A549 (cell line): ENCODE data around the gene ZNF37A. TPM values are rescaled to one million over a fixed set of nuclear protein-coding genes. Genes with fewer than 3 reads are reported as not detected.

Source experiments
- ATAC-seq, 2 experiments: fragments of 200-7000 bp in 1 of 2; fragments of >200 bp in 1 of 2; cut with Nextera tagmentation in 1 of 2; cut with Tn5 transposase in 1 of 2; 3 replicates each; pipeline versions ENCODE4 v1.8.0 to v1.9.1; 2018 to 2020; ENCODE audit warnings: mild to moderate bottlenecking in 1 of 2, moderate library complexity in 1 of 2
- CTCF ChIA-PET: fragments of 300-600 bp; sonication (Branson Sonifier 250); formaldehyde crosslinking; extraction: SDS; loops from one replicate; lab custom pipeline; 2021; ENCODE audit warnings: antibody characterized with exemption, inconsistent platforms; lab: Yijun Ruan, JAX
- POLR2A ChIA-PET: fragments of 350-600 bp; formaldehyde crosslinking; extraction: SDS; loops from one replicate; lab custom pipeline; 2021; ENCODE audit warnings: antibody characterized with exemption, inconsistent platforms; lab: Yijun Ruan, JAX
- DNase-seq, 2 experiments: peaks; one replicate each; pipeline versions ENCODE4 v3.0.0 to v3.0.0-alpha.2; 2011 to 2016; ENCODE audit warnings: low read depth in 1 of 2, low spot score in 1 of 2
- FAIRE-seq: peaks from 2 replicates; lab custom pipeline; 2011; peaks lifted over from hg19 to GRCh38; lab: Jason Lieb, UNC
- H3K27ac ChIP-seq, 2 experiments: fragments of >200 bp; sonication (Bioruptor Twin); formaldehyde crosslinking; 3 replicates each; pipeline ENCODE4 v1.5.1; 2016 to 2017
- H3K4me1 ChIP-seq: fragments of >200 bp; sonication (Bioruptor Twin); formaldehyde crosslinking; 3 replicates; pipeline ENCODE4 v1.6.1; 2016
- H3K4me2 ChIP-seq: fragments of >200 bp; sonication (Bioruptor Twin); formaldehyde crosslinking; 3 replicates; pipeline ENCODE4 v1.6.1; 2016
- H3K4me3 ChIP-seq: fragments of >200 bp; sonication (Bioruptor Twin); formaldehyde crosslinking; 3 replicates; pipeline ENCODE4 v1.5.1; 2016
- H3K9me3 ChIP-seq: fragments of >200 bp; sonication (Bioruptor Twin); formaldehyde crosslinking; 3 replicates; pipeline ENCODE4 v1.6.1; 2016
- BHLHE40 ChIP-seq: IDR thresholded peaks from 2 replicates; pipeline ENCODE4 v1.6.1; 2012; ENCODE audit warnings: low read depth, low read length, inconsistent platforms
- CEBPB ChIP-seq, 2 experiments: fragments of >200 bp in 1 of 2; sonication (Bioruptor Twin) in 1 of 2; formaldehyde crosslinking in 1 of 2; IDR thresholded peaks; 2 replicates each; pipeline ENCODE4 v1.6.1; 2012 to 2016
- CHD4 ChIP-seq: fragments of 200-600 bp; sonication (generic); IDR thresholded peaks from 2 replicates; pipeline ENCODE4 v1.6.1; 2016; ENCODE audit warnings: antibody characterized with exemption, mild to moderate bottlenecking, borderline replicate concordance
- EHF ChIP-seq: fragments of 250-450 bp; sonication (Bioruptor Pico); IDR thresholded peaks from 2 replicates; pipeline ENCODE4 v1.5.0; 2020; ENCODE audit warnings: mild to moderate bottlenecking
- EHMT2 ChIP-seq: fragments of 200-600 bp; sonication (generic); IDR thresholded peaks from 2 replicates; pipeline ENCODE4 v1.6.1; 2016; ENCODE audit warnings: antibody characterized with exemption, low read depth, mild to moderate bottlenecking, moderate library complexity
- FOSL2 ChIP-seq, 2 experiments: fragments of 450-650 bp in 1 of 2; fragments of >200 bp in 1 of 2; sonication (Bioruptor Twin) in 1 of 2; formaldehyde crosslinking; IDR thresholded peaks; 2 replicates each; pipeline versions ENCODE4 v1.5.0 to v1.6.1; 2016 to 2020; ENCODE audit warnings: mild to moderate bottlenecking in 1 of 2, moderate library complexity in 1 of 2
- FOXS1 ChIP-seq: fragments of 250-450 bp; sonication (Bioruptor Pico); IDR thresholded peaks from 2 replicates; pipeline ENCODE4 v1.5.0; 2020; ENCODE audit warnings: mild to moderate bottlenecking, moderate library complexity
- HDAC2 ChIP-seq: fragments of 200-600 bp; sonication (generic); IDR thresholded peaks from 2 replicates; pipeline ENCODE4 v1.6.1; 2016
- HEYL ChIP-seq: fragments of 250-450 bp; sonication (Bioruptor Pico); IDR thresholded peaks from 2 replicates; pipeline ENCODE4 v1.8.0; 2021; ENCODE audit warnings: mild to moderate bottlenecking, moderate library complexity
- HOXA7 ChIP-seq: fragments of 250-450 bp; sonication (Bioruptor Pico); IDR thresholded peaks from 2 replicates; pipeline ENCODE4 v1.5.0; 2020; ENCODE audit warnings: mild to moderate bottlenecking, moderate library complexity
- HOXB13 ChIP-seq: fragments of 250-450 bp; sonication (Bioruptor Pico); IDR thresholded peaks from 2 replicates; pipeline ENCODE4 v1.5.0; 2020; ENCODE audit warnings: low read depth, mild to moderate bottlenecking, moderate library complexity
- NPAS2 ChIP-seq: fragments of 250-450 bp; sonication (Bioruptor Pico); IDR thresholded peaks from 2 replicates; pipeline ENCODE4 v1.8.0; 2022; ENCODE audit warnings: mild to moderate bottlenecking, moderate library complexity, borderline replicate concordance
- PHF8 ChIP-seq: fragments of 200-600 bp; sonication (generic); IDR thresholded peaks from 2 replicates; pipeline ENCODE4 v1.6.1; 2016; ENCODE audit warnings: low read depth, mild to moderate bottlenecking, antibody characterized with exemption, moderate library complexity, borderline replicate concordance
- RAD21 ChIP-seq, 2 experiments: fragments of >200 bp in 1 of 2; sonication (Bioruptor Twin) in 1 of 2; formaldehyde crosslinking in 1 of 2; IDR thresholded peaks in 1 of 2; conservative IDR thresholded peaks in 1 of 2; 2 replicates in 1 of 2; 3 replicates in 1 of 2; pipeline ENCODE4 v1.6.1; 2012 to 2018; ENCODE audit warnings: inconsistent platforms in 1 of 2
- SREBF2 ChIP-seq: fragments of 450-650 bp; IDR thresholded peaks from 2 replicates; pipeline ENCODE4 v1.6.1; 2014; ENCODE audit warnings: mild to moderate bottlenecking, moderate library complexity
- TP53 ChIP-seq: fragments of 250-450 bp; sonication (Bioruptor Pico); IDR thresholded peaks from 2 replicates; pipeline ENCODE4 v1.5.0; 2021; ENCODE audit warnings: mild to moderate bottlenecking, moderate library complexity
- ZC3H11A ChIP-seq: fragments of 450-650 bp; IDR thresholded peaks from 2 replicates; pipeline ENCODE4 v1.6.1; 2014; ENCODE audit warnings: antibody characterized with exemption, mild to moderate bottlenecking
- ZNF302 ChIP-seq: fragments of 250-450 bp; sonication (Bioruptor Pico); IDR thresholded peaks from 2 replicates; pipeline ENCODE4 v1.9.0; 2021; ENCODE audit warnings: inconsistent platforms, mild to moderate bottlenecking, moderate library complexity
- ZSCAN20 ChIP-seq: fragments of 250-450 bp; sonication (Bioruptor Pico); IDR thresholded peaks from 2 replicates; pipeline ENCODE4 v1.8.0; 2022; ENCODE audit warnings: mild to moderate bottlenecking, moderate library complexity
- WGBS: methylation state at CpG from one replicate; pipeline ENCODE4 v1.1.6; 2017; ENCODE audit errors: missing lambda C conversion rate; 5-methylcytosine and 5-hydroxymethylcytosine counted together
- polyA plus RNA-seq, 4 experiments: library from polyadenylated mRNA; depleted of rRNA in 3 of 4; stranded (reverse); fragments of >200 nt; fragmentation: RNase III in 1 of 4; extraction: RNeasy Plus Mini Kit Qiagen cat#74134 plus additional on column Dnase treatment in 1 of 4; gene quantifications; 2 replicates in 3 of 4; 3 replicates in 1 of 4; pipeline ENCODE4 v1.2.3, GENCODE V29; 2011 to 2017
- TF ChIP-seq, protein P1 (sequence below): fragments of 200-600 bp; sonication (generic); IDR thresholded peaks from 2 replicates; pipeline ENCODE4 v1.6.1; 2016; ENCODE audit warnings: antibody characterized with exemption, mild to moderate bottlenecking, moderate library complexity
- TF ChIP-seq, protein P2 (sequence below): fragments of 450-650 bp; IDR thresholded peaks from 2 replicates; pipeline ENCODE4 v1.6.1; 2014; ENCODE audit warnings: antibody characterized with exemption

ZNF37A gene
- polyA plus RNA-seq, 2 of the 4 experiments (the other 2 are of a cell fraction) = 7.3 to 14.1 TPM

DNA sequence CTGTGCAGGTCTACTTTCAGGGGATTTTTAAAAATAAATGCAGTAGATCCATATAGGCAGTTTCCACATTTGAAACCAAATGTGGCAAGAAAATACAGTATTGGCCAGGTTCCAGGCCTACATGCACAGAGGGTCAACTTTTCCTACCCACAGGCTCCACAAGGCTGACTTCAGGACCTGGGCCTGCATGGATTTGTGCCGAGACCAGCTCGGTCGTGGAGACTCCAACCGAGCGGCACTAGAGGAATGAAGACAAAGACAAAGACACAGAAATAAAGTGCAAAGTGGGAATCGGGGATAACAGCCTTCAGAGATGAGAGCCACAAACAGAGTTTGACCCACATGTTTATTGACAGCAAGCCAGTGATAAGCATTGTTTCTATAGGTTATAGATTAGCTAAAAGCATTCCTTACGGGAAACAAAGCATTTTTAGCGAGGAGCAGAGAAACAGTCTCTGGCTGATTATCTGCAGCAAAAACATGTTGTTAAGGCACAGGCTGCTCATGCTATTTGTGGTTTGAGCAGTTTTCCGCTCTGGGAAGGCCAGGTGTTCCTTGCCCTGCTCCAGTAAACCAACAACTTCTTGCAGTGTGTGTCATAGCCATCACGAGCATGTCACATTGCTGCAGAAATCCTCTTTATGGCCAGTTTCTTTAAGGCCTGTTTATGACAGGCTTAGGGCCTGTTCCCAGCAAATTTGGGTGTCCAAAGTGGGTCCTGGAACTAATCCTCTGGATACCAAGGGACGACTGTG is 52.6 kb downstream of the ZNF37A start:
- DNase-seq (no peak), ATAC-seq (no peak), FAIRE-seq (no peak)
- H3K4me1 ChIP-seq = no peaks in the 10 kb centered on the region
- ChIA-PET POLR2A (no interaction called here), CTCF (interaction anchor here (1.0 kb wide), 1 partner anchor 170 kb away, joined by 3 read pairs; no protein-coding TSS in a partner anchor)
- no peak overlapping the region for H3K4me2 ChIP-seq
- TF ChIP-seq PHF8 (no peak), SREBF2 (no peak)
- 44% methylated on average over 11 of the region's 11 CpGs for WGBS
- peaks cover 6% of the 10 kb centered on the region; the same call in 2 of the 3 replicates for H3K9me3 ChIP-seq
- no peak overlapping the region for H3K27ac ChIP-seq
- no peak overlapping the region for H3K4me3 ChIP-seq

DNA sequence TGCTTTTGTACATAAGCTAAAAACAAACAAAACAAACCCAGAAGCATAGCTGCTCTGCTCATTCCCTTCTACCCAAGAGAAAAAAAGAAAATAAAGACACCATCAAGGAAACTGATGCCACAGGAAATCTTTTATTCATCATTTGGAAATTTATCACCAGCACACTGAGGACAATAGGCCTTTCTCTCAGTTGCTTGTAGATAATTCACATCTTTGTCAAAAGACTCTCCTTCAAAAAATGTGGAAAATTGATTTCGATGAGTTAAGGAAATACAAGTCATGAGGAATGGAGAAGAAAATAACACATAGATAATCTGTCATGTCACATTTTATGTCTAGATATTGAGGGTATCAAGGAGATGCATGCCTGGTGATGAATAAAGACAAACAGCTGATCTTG is 53.5 kb downstream of the ZNF37A start:
- POLR2A ChIA-PET = no interaction called here
- Histone ChIP-seq H3K4me2 (no peak overlapping the region), H3K27ac (no peak overlapping the region), H3K9me3 (peaks cover 2% of the 10 kb centered on the region; the same call in 1 of the 3 replicates), H3K4me1 (no peaks in the 10 kb centered on the region), H3K4me3 (no peak overlapping the region)
- CTCF ChIA-PET = no interaction called here
- DNase-seq (no peak), ATAC-seq (no peak), FAIRE-seq (no peak)
- 0% methylated on average over 1 of the region's 1 CpG for WGBS
- TF ChIP-seq HOXA7 (CRISPR knock-in tag) (no peak), EHF (CRISPR knock-in tag) (no peak), CHD4 (no peak), ZC3H11A (no peak), FOXS1 (CRISPR knock-in tag) (no peak), NPAS2 (CRISPR knock-in tag) (no peak), TP53 (CRISPR knock-in tag) (no peak), HOXB13 (CRISPR knock-in tag) (no peak), PHF8 (no peak), BHLHE40 (no peak), HDAC2 (no peak), HEYL (CRISPR knock-in tag) (no peak), CEBPB (IDR thresholded peaks at IDR 0.05) (no peak), RAD21 (conservative IDR thresholded peaks at IDR 0.05 in 1 of 2, IDR thresholded peaks at IDR 0.05 in 1 of 2) (no peak), FOSL2 (IDR thresholded peaks at IDR 0.05) (no peak), FOSL2 (CRISPR knock-in tag; IDR thresholded peaks at IDR 0.05) (no peak), ZNF302 (no peak), EHMT2 (no peak), ZSCAN20 (no peak)
- TF ChIP-seq, protein P1, sequence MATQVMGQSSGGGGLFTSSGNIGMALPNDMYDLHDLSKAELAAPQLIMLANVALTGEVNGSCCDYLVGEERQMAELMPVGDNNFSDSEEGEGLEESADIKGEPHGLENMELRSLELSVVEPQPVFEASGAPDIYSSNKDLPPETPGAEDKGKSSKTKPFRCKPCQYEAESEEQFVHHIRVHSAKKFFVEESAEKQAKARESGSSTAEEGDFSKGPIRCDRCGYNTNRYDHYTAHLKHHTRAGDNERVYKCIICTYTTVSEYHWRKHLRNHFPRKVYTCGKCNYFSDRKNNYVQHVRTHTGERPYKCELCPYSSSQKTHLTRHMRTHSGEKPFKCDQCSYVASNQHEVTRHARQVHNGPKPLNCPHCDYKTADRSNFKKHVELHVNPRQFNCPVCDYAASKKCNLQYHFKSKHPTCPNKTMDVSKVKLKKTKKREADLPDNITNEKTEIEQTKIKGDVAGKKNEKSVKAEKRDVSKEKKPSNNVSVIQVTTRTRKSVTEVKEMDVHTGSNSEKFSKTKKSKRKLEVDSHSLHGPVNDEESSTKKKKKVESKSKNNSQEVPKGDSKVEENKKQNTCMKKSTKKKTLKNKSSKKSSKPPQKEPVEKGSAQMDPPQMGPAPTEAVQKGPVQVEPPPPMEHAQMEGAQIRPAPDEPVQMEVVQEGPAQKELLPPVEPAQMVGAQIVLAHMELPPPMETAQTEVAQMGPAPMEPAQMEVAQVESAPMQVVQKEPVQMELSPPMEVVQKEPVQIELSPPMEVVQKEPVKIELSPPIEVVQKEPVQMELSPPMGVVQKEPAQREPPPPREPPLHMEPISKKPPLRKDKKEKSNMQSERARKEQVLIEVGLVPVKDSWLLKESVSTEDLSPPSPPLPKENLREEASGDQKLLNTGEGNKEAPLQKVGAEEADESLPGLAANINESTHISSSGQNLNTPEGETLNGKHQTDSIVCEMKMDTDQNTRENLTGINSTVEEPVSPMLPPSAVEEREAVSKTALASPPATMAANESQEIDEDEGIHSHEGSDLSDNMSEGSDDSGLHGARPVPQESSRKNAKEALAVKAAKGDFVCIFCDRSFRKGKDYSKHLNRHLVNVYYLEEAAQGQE = no peak
- TF ChIP-seq, protein P2, sequence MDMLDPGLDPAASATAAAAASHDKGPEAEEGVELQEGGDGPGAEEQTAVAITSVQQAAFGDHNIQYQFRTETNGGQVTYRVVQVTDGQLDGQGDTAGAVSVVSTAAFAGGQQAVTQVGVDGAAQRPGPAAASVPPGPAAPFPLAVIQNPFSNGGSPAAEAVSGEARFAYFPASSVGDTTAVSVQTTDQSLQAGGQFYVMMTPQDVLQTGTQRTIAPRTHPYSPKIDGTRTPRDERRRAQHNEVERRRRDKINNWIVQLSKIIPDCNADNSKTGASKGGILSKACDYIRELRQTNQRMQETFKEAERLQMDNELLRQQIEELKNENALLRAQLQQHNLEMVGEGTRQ = no peak
